Testis (tissue), 3 donors: ENCODE measurements around the gene MRPL28. TPM values are rescaled to one million over a fixed set of nuclear protein-coding genes. Genes with fewer than 3 reads are reported as not detected.

Experiments
- DNase-seq: peaks from one replicate; pipeline ENCODE4 v3.0.0-alpha.2; 2019
- H3K27ac ChIP-seq, 2 donors: fragments of 200-600 bp; sonication (generic); one replicate each; pipeline ENCODE4 v1.5.1; 2019
- H3K27me3 ChIP-seq: fragments of 200-600 bp; sonication (generic); one replicate; pipeline ENCODE4 v1.5.1; 2019
- H3K36me3 ChIP-seq: fragments of 200-600 bp; sonication (generic); one replicate; pipeline ENCODE4 v1.5.1; 2017; ENCODE audit warnings: low read depth; ENCODE audit errors: missing control alignments
- H3K4me1 ChIP-seq: fragments of 200-600 bp; sonication (generic); one replicate; pipeline ENCODE4 v1.5.1; 2019
- H3K4me3 ChIP-seq, 2 donors: fragments of 200-600 bp; sonication (generic); one replicate each; pipeline ENCODE4 v1.5.1; 2017 to 2019
- H3K9me3 ChIP-seq: fragments of 200-600 bp; sonication (generic); one replicate; pipeline ENCODE4 v1.5.1; 2017
- CTCF ChIP-seq, 3 experiments: fragments of 450-650 bp in 2 of 3; fragments of 200-600 bp in 1 of 3; sonication (generic) in 1 of 3; IDR thresholded peaks; one replicate each; pipeline ENCODE4 v1.5.1; 2016 to 2019; ENCODE audit warnings: antibody characterized with exemption in 3 of 3, mild to moderate bottlenecking in 2 of 3, moderate library complexity in 1 of 3
- POLR2A ChIP-seq: fragments of 450-650 bp; IDR thresholded peaks from one replicate; pipeline ENCODE4 v1.6.1; 2017; ENCODE audit warnings: antibody characterized with exemption, mild to moderate bottlenecking, moderate library complexity
- WGBS, 2 donors: methylation state at CpG; one replicate each; pipeline ENCODE4 v1.1.5; 2018; 5-methylcytosine and 5-hydroxymethylcytosine counted together
- intact Hi-C: fragments of 100-400 bp; cut with DNase I; formaldehyde crosslinking; loops from one replicate; pipeline ENCODE4 v1.15.1; 2023; ENCODE audit warnings: low total_unique reads
- polyA plus RNA-seq: library from polyadenylated mRNA; stranded (reverse); fragments of 350-450 nt; fragmentation: Illumina TruSeq; extraction: RNeasy Lipid Tissue Mini Kit (QIAGEN cat#74804); gene quantifications from one replicate; pipeline ENCODE4 v1.2.3, GENCODE V29; 2014; ENCODE audit warnings: low read depth, low replicate concordance; ENCODE audit not compliant: insufficient read depth
- total RNA-seq, 2 donors: library from RNA; depleted of rRNA; stranded (reverse); fragments of >200 nt; gene quantifications; one replicate each; pipeline ENCODE4 v1.2.3, GENCODE V29; 2016

The MRPL28 gene
- total and polyA plus RNA-seq, 3 donors from 2014 or later = 108 to 161 (median 119) TPM

GRCh38 chr16:324451-325334, 45.6 kb downstream of the MRPL28 start:
- intact Hi-C loops = no loop called here
- no peak overlapping the region for H3K27ac ChIP-seq
- no peak for DNase-seq
- WGBS, 2 donors = 72 to 75% methylated on average over 27 to 55 of the region's 55 CpGs
- no peak overlapping the region for H3K4me3 ChIP-seq
- H3K36me3 ChIP-seq = no peaks in the 10 kb centered on the region
- no peaks in the 10 kb centered on the region for H3K27me3 ChIP-seq
- no peaks in the 10 kb centered on the region for H3K4me1 ChIP-seq
- H3K9me3 ChIP-seq = no peaks in the 10 kb centered on the region
- TF ChIP-seq POLR2A (no peak), CTCF (IDR thresholded peaks at IDR 0.05) (no peak)

- no peaks in the 10 kb centered on the region for H3K4me1 ChIP-seq
- intact Hi-C loops = no loop called here
Observed at GRCh38 chr16:324201-324450, 46.2 kb downstream of the MRPL28 start.

GRCh38 chr16:322476-323143, 47.7 kb downstream of the MRPL28 start:
- WGBS, 2 donors = 89 to 90% methylated on average over 12 to 13 of the region's 13 CpGs
- H3K4me1 ChIP-seq = no peaks in the 10 kb centered on the region
- no peaks in the 10 kb centered on the region for H3K9me3 ChIP-seq
- no peak overlapping the region for H3K27ac ChIP-seq
- DNase-seq = no peak
- intact Hi-C loops = no loop called here
- TF ChIP-seq CTCF (IDR thresholded peaks at IDR 0.05) = no peak
- no peak for TF ChIP-seq POLR2A
- no peak overlapping the region for H3K4me3 ChIP-seq
- H3K27me3 ChIP-seq = no peaks in the 10 kb centered on the region
- no peaks in the 10 kb centered on the region for H3K36me3 ChIP-seq

More at GRCh38 chr16:324201-324450, 46.2 kb downstream of the MRPL28 start:
- no peaks in the 10 kb centered on the region for H3K27me3 ChIP-seq
- no peak for TF ChIP-seq CTCF (IDR thresholded peaks at IDR 0.05)
- no peak for TF ChIP-seq POLR2A
- H3K36me3 ChIP-seq = no peaks in the 10 kb centered on the region
- DNase-seq = no peak
- H3K9me3 ChIP-seq = no peaks in the 10 kb centered on the region
- no peak overlapping the region for H3K27ac ChIP-seq
- WGBS, 2 donors = 88% methylated on average over 17 of the region's 17 CpGs
- no peak overlapping the region for H3K4me3 ChIP-seq

GRCh38 chr16:321532-321931, 48.8 kb downstream of the MRPL28 start:
- Histone ChIP-seq H3K4me1 (no peaks in the 10 kb centered on the region), H3K27ac (no peak overlapping the region), H3K36me3 (no peaks in the 10 kb centered on the region), H3K27me3 (no peaks in the 10 kb centered on the region), H3K9me3 (no peaks in the 10 kb centered on the region), H3K4me3 (no peak overlapping the region)
- TF ChIP-seq CTCF (IDR thresholded peaks at IDR 0.05) = no peak
- intact Hi-C loops = no loop called here
- WGBS, 2 donors = 78 to 80% methylated on average over 9 of the region's 9 CpGs
- no peak for DNase-seq
